Smooth muscle cell (in vitro differentiated cells): ENCODE measurements around the gene OR5AU1. TPM values are rescaled to one million over a fixed set of nuclear protein-coding genes. Genes with fewer than 3 reads are reported as not detected.

ENCODE experiments used
- DNase-seq: peaks from one replicate; lab custom pipeline; 2025; ENCODE audit not compliant: unreplicated experiment; lab: John Stamatoyannopoulos, UW
- H2AFZ ChIP-seq: fragments of 200-600 bp; sonication (generic); 2 replicates; pipeline ENCODE4 v1.6.0; 2016; ENCODE audit warnings: antibody characterized with exemption, low read depth, mild to moderate bottlenecking
- H3F3A ChIP-seq: fragments of 200-600 bp; sonication (generic); 2 replicates; pipeline ENCODE4 v1.6.0; 2017; ENCODE audit warnings: antibody characterized with exemption, low read depth
- H3K27ac ChIP-seq: fragments of 200-600 bp; sonication (generic); 2 replicates; pipeline ENCODE4 v1.5.1; 2016; ENCODE audit warnings: low read depth, mild to moderate bottlenecking
- H3K27me3 ChIP-seq: fragments of 200-600 bp; sonication (generic); 2 replicates; pipeline ENCODE4 v1.6.1; 2016; ENCODE audit warnings: low read depth, mild to moderate bottlenecking
- H3K36me3 ChIP-seq: fragments of 200-600 bp; sonication (generic); 2 replicates; pipeline ENCODE4 v1.5.1; 2016; ENCODE audit warnings: low read depth
- H3K4me1 ChIP-seq: fragments of 200-600 bp; sonication (generic); 2 replicates; pipeline ENCODE4 v1.5.1; 2016; ENCODE audit warnings: low read depth
- H3K4me2 ChIP-seq: fragments of 200-600 bp; sonication (generic); 2 replicates; pipeline ENCODE4 v1.6.0; 2016; ENCODE audit warnings: mild to moderate bottlenecking
- H3K4me3 ChIP-seq: fragments of 200-600 bp; sonication (generic); 2 replicates; pipeline ENCODE4 v1.5.1; 2016; ENCODE audit warnings: mild to moderate bottlenecking
- H3K79me2 ChIP-seq: fragments of 200-600 bp; sonication (generic); 2 replicates; pipeline ENCODE4 v1.6.0; 2016; ENCODE audit warnings: low read depth, mild to moderate bottlenecking
- H3K9ac ChIP-seq: fragments of 200-600 bp; sonication (generic); 2 replicates; pipeline ENCODE4 v1.6.0; 2016; ENCODE audit warnings: low read depth
- H3K9me3 ChIP-seq: fragments of 200-600 bp; sonication (generic); replicated peaks from 2 replicates; pipeline ENCODE4 v1.5.1; 2016; ENCODE audit warnings: low read depth
- H4K20me1 ChIP-seq: fragments of 200-600 bp; sonication (generic); 2 replicates; pipeline ENCODE4 v1.6.0; 2016; ENCODE audit warnings: low read depth
- WGBS: methylation state at CpG from one replicate; pipeline ENCODE4 v1.1.7; 2016; ENCODE audit warnings: low lambda C conversion rate; 5-methylcytosine and 5-hydroxymethylcytosine counted together
- polyA plus RNA-seq: library from polyadenylated mRNA; unstranded; fragments of >200 nt; fragmentation: Nextera tagmentation; extraction: Ambion mirVana; gene quantifications from 2 replicates; pipeline ENCODE4 v1.2.1, GENCODE V29; 2016
- total RNA-seq: library from RNA; depleted of rRNA; stranded (reverse); fragments of >200 nt; gene quantifications from 2 replicates; pipeline ENCODE4 v1.2.3, GENCODE V29; 2014
- TF ChIP-seq, protein P1 (sequence below): fragments of 200-600 bp; sonication (generic); IDR thresholded peaks from 2 replicates; pipeline ENCODE4 v1.5.1; 2017; ENCODE audit warnings: borderline replicate concordance, mild to moderate bottlenecking, antibody characterized with exemption; ENCODE audit not compliant: insufficient read depth, poor library complexity, severe bottlenecking

OR5AU1 gene
- total and polyA plus RNA-seq, 2 experiments from 2014 or later = not detected

- Histone ChIP-seq H3K4me3 (no peak overlapping the region), H2AFZ (no peak overlapping the region), H3K4me2 (no peak overlapping the region), H4K20me1 (peaks cover 54% of the 10 kb centered on the region), H3K79me2 (no peaks in the 10 kb centered on the region), H3K27ac (no peak overlapping the region), H3K9me3 (no peaks in the 10 kb centered on the region), H3K9ac (no peak overlapping the region), H3F3A (peaks cover 63% of the 10 kb centered on the region), H3K27me3 (no peaks in the 10 kb centered on the region), H3K4me1 (no peaks in the 10 kb centered on the region), H3K36me3 (no peaks in the 10 kb centered on the region)
- DNase-seq = no peak
- TF ChIP-seq, protein P1, sequence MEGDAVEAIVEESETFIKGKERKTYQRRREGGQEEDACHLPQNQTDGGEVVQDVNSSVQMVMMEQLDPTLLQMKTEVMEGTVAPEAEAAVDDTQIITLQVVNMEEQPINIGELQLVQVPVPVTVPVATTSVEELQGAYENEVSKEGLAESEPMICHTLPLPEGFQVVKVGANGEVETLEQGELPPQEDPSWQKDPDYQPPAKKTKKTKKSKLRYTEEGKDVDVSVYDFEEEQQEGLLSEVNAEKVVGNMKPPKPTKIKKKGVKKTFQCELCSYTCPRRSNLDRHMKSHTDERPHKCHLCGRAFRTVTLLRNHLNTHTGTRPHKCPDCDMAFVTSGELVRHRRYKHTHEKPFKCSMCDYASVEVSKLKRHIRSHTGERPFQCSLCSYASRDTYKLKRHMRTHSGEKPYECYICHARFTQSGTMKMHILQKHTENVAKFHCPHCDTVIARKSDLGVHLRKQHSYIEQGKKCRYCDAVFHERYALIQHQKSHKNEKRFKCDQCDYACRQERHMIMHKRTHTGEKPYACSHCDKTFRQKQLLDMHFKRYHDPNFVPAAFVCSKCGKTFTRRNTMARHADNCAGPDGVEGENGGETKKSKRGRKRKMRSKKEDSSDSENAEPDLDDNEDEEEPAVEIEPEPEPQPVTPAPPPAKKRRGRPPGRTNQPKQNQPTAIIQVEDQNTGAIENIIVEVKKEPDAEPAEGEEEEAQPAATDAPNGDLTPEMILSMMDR = no peak
- 92% methylated on average over 5 of the region's 5 CpGs for WGBS
Observed at GRCh38 chr14:21200752-21201461, 45.0 kb upstream of the OR5AU1 start.

- H4K20me1 ChIP-seq = peaks cover 44% of the 10 kb centered on the region
- no peak overlapping the region for H3K27ac ChIP-seq
- 87% methylated on average over 3 of the region's 3 CpGs for WGBS
- H3K27me3 ChIP-seq = no peaks in the 10 kb centered on the region
- no peaks in the 10 kb centered on the region for H3K36me3 ChIP-seq
- H3K4me1 ChIP-seq = no peaks in the 10 kb centered on the region
- peaks cover 62% of the 10 kb centered on the region for H3F3A ChIP-seq
- H3K4me2 ChIP-seq = no peak overlapping the region
- H3K9me3 ChIP-seq = no peaks in the 10 kb centered on the region
- no peak overlapping the region for H2AFZ ChIP-seq
- no peak overlapping the region for H3K4me3 ChIP-seq
- DNase-seq = no peak
- TF ChIP-seq, protein P1 = no peak
- no peak overlapping the region for H3K9ac ChIP-seq
- H3K79me2 ChIP-seq = no peaks in the 10 kb centered on the region
Observed at GRCh38 chr14:21199611-21200560, 44.0 kb upstream of the OR5AU1 start.

GRCh38 chr14:21197418-21198205, 41.7 kb upstream of the OR5AU1 start:
- Histone ChIP-seq H3K27ac (no peak overlapping the region), H3K4me2 (no peak overlapping the region), H3F3A (peaks cover 40% of the 10 kb centered on the region), H3K9ac (no peak overlapping the region), H4K20me1 (peaks cover 25% of the 10 kb centered on the region), H3K9me3 (no peaks in the 10 kb centered on the region), H3K4me3 (no peak overlapping the region), H3K4me1 (no peaks in the 10 kb centered on the region), H3K36me3 (no peaks in the 10 kb centered on the region), H2AFZ (no peak overlapping the region), H3K27me3 (no peaks in the 10 kb centered on the region), H3K79me2 (no peaks in the 10 kb centered on the region)
- 89% methylated on average over 2 of the region's 2 CpGs for WGBS
- TF ChIP-seq, protein P1 = no peak
- DNase-seq = no peak
